Subcutaneous abdominal adipose tissue (tissue), 5 donors: Measurements from ENCODE around the gene GLYATL1B.
"Not testable (repeated sequence)": the region's sequence is repeated elsewhere in the genome, so short reads cannot be mapped to it uniquely, and the experiment has no call there.

Source experiments
- H3K27ac ChIP-seq: one replicate; pipeline ENCODE4 v1.7.0; 2013; ENCODE audit warnings: low read depth, mild to moderate bottlenecking, inconsistent platforms, low read length, moderate library complexity
- H3K27me3 ChIP-seq, 5 donors: one replicate each; pipeline ENCODE4 v1.7.0; 2013; ENCODE audit warnings: low read length in 5 of 5, inconsistent platforms in 1 of 5; ENCODE audit not compliant: control insufficient read depth in 5 of 5, insufficient read depth in 4 of 5
- H3K36me3 ChIP-seq, 5 donors: one replicate each; pipeline ENCODE4 v1.7.0; 2013; ENCODE audit warnings: low read length in 5 of 5; ENCODE audit not compliant: control insufficient read depth in 5 of 5, insufficient read depth in 5 of 5
- H3K4me1 ChIP-seq, 5 donors: one replicate each; pipeline ENCODE4 v1.7.0; 2013; ENCODE audit warnings: low read length in 5 of 5, mild to moderate bottlenecking in 3 of 5, moderate library complexity in 1 of 5; ENCODE audit not compliant: control insufficient read depth in 5 of 5, insufficient read depth in 5 of 5
- H3K4me3 ChIP-seq, 5 donors: one replicate each; pipeline ENCODE4 v1.7.0; 2013; ENCODE audit warnings: low read length in 5 of 5, low read depth in 1 of 5
- H3K9ac ChIP-seq, 5 donors: one replicate each; pipeline ENCODE4 v1.7.0; 2013; ENCODE audit warnings: low read length in 5 of 5, mild to moderate bottlenecking in 4 of 5, moderate library complexity in 3 of 5
- H3K9me3 ChIP-seq, 5 donors: one replicate each; pipeline ENCODE4 v1.7.0; 2013; ENCODE audit warnings: low read length in 5 of 5; ENCODE audit not compliant: control insufficient read depth in 5 of 5
- donor health status: healthy.
- donor health status: healthy.
- donor health status: healthy.
- donor health status: healthy.
- donor health status: healthy.

The GLYATL1B gene

DNA sequence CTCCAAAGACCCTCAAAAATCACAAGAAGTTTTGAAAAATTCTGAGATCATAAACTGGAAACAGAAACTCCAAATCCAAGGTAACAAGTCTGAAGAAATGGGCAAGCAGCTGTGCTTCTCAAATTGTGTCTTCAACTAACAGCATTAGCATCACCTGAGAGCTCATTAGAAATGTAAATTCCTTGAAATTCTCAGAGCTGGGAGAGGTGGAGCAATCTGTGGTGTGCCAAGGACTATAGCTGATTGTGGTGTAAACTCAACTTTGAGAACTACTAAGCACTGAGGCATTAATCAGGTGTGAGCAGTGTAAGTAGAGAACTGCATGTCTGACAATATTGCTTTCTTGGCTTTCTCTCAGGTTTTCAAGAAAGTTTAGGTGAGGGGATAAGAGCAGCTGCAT, 7.5 kb downstream of the GLYATL1B start:
- not testable (repeated sequence) for H3K4me3 ChIP-seq, H3K27ac ChIP-seq, H3K36me3 ChIP-seq, H3K9ac ChIP-seq, H3K4me1 ChIP-seq, H3K9me3 ChIP-seq, H3K27me3 ChIP-seq

DNA sequence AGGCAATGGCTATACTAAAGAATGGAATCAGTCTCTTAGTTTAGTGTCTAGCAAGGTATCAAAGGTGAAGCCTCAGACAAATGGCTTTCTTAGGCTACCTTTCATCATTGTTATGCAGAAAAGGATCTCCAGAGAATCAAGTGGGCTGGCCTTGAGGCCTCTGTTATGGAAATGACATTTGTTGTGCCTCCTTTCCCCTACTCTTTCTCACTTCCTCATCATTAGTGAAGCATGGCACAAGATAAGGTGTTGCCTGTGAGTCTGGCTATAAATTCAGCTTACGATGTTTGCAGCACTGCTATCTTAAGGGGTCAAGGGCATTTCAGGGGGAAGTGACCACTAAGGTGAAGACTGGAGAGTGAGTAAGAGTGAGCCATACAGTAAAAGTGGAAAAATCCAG, 9.1 kb downstream of the GLYATL1B start:
- not testable (repeated sequence) for H3K9me3 ChIP-seq, H3K27ac ChIP-seq, H3K4me3 ChIP-seq, H3K9ac ChIP-seq, H3K4me1 ChIP-seq, H3K36me3 ChIP-seq, H3K27me3 ChIP-seq

DNA sequence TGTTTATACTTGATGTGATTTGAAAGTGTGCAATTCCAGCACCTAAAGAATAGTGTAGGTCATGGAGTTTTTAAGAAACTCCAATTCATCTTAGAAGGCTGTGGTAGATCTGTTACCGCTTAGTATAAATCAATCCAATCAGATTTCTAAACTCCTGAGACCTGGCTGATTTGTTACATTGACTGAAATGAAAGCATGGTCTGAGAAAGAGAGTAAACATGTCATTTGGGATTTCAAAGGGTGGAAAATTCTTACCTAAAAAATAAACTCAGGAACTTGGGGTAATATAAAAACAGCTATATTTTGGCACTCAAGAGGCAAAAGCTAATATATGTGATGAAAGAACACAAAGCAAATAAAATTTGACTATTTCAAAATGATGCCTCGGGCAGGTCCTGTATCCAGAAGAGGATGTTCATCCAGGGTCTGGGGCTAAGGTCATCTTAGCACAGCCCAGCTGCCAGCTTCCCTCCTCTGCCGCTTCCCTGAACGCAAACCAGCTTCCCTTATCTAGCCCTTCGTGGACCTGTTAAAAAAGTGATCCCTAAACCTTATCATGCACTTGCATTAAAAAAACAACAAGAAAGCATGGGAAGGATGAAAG, 10.0 kb downstream of the GLYATL1B start:
- not testable (repeated sequence) for H3K36me3 ChIP-seq, H3K9me3 ChIP-seq, H3K4me3 ChIP-seq, H3K4me1 ChIP-seq, H3K27ac ChIP-seq, H3K9ac ChIP-seq, H3K27me3 ChIP-seq

DNA sequence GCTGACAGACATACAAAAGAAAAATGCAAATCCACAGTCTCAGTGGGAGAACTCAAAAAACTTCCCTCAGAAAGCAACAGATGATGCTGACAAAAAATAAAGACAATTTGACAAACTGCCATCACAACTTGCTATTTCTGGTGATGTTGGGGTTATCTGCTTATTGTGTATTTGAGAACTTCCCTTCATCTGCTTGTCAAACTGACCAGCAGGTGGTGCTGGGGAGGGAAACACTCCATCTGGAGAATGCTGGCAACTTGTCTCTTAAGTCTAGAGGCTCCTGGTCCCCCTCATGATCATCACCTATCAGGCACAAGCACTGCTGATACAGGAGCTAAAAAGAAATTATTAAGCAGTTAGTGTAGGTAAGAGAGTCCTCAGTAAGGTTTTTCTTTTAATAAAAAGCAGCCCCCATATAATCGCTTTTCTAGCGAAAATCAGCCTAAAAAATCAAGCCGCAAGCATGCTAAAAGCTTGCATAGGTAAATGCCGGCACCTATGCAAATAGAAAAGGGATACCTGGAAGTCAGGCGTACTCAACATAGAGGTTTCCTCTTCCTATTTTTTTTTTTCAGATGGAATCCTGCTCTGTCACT, 11.1 kb downstream of the GLYATL1B start:
- no peak overlapping the region for H3K9ac ChIP-seq
- H3K27me3 ChIP-seq, result peaks cover 0 to 6% (median 0%) of the 10 kb centered on the region in 5 donors
- no peak overlapping the region for H3K27ac ChIP-seq
- peaks cover 0 to 7% (median 6%) of the 10 kb centered on the region in 5 donors for H3K4me1 ChIP-seq
- no peaks in the 10 kb centered on the region for H3K9me3 ChIP-seq
- no peaks in the 10 kb centered on the region for H3K36me3 ChIP-seq
- no peak overlapping the region for H3K4me3 ChIP-seq

DNA sequence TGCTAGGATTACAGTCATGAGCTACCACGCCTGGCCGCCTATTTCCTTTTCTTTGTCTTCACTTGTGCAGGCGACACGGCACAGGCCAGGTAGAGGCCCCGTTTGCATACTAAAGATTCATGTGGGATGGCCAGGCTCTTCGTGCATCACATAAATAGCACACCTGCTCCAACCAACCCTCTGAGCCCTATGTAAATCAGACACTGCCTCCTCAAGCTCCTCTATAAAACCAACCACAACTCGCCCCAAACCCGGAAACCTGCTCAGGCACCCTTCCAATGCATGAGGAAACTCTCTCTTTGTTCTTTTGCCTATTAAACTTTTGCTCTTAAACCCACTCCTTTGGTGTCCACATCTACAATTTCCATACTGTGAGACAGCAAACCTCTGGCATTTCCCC, 11.8 kb downstream of the GLYATL1B start:
- not testable (repeated sequence) for H3K36me3 ChIP-seq, H3K4me1 ChIP-seq, H3K9ac ChIP-seq, H3K9me3 ChIP-seq, H3K27ac ChIP-seq, H3K4me3 ChIP-seq
- H3K27me3 ChIP-seq, result peaks cover 0 to 11% (median 0%) of the 10 kb centered on the region in 5 donors

DNA sequence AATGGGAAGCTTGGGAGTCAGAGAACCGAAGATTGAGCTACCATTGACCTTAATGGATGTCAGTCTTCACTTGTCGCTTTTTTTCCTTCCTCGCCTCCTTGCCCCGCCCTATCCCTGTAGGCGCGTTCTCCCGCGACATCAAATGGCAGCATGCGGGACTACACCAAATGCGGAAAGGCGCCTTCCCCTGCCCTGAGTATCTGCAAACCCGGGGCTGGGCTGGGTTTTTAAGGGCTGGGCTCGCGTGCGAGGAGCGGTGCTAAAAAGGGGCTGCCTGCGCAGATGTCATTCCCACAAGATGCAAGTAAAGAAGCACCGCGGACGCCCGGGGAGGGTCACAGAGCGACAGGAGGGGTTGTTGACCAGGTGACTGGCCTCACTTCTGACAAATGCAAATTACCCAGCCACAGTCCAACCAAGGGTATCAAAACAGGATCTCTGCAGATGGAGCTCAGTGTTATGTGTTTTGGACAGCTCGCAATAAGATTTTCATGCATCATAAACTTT, 16.2 kb downstream of the GLYATL1B start:
- no peak overlapping the region for H3K9ac ChIP-seq
- H3K27me3 ChIP-seq, result peaks cover 0 to 11% (median 2%) of the 10 kb centered on the region in 5 donors
- H3K36me3 ChIP-seq, result no peaks in the 10 kb centered on the region
- H3K27ac ChIP-seq, result no peak overlapping the region
- peak overlapping the region; percentile 14 to 62 (median 43) for H3K4me3 ChIP-seq
- peaks cover 2 to 22% (median 20%) of the 10 kb centered on the region in 5 donors for H3K4me1 ChIP-seq
- H3K9me3 ChIP-seq, result no peaks in the 10 kb centered on the region

DNA sequence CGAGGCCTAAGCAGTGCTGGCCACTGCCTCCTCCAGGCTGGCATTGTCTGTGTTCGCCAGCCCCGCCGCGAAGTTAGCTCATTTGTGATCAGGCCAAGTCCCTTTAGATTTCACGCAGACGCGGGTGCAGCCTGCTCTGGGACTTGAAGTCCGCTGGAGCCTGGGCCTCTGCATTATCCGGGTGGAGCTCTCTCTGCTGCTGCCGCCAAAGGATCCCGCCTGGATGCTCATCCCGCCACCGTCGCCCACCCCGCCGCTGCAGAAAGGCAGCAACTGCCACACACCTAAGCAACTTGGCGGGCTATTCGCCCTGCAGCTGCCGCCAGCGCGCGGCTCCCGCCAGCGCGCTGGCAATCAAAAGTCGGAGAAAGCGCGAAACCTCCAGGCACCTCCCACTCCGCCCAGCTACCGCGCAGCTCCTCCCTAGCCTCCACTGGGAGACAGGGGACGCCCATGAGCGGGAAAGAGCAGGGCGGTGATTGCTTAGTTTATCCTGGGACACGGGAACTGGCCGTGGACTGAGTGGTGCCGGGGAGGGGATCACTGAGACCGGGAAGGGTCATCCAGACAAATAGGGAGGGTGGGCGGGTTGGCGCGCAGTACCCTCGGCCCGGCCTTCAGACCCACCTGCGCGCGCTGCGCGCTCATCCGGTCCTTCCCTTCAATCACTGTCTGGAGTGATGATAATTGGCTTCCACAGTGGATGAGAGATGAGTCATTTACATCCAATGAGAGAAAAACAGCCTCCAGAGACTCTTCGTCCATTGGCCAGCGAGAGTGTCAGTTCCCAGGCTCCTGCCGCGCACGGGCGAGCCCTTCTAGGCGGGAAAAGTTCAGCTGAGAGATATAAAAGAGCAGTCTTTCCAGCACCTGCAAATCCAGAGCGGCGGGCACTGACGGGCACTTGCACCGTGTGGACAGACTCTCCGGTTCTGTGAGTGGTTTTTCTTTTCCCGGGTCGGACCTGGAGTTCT, 20.5 kb downstream of the GLYATL1B start, which contains the start of gene FAM111B:
Gene FAM111B, plus strand, starts transcription at position 875 of the 974 bp plus-strand sequence. CDS start 2,389 bp downstream, outside the sequence.
- Histone ChIP-seq H3K4me3 (peak within 1 kb of the TSS; percentile 59 to 66 (median 63)), H3K27me3 (peaks cover 0 to 9% (median 2%) of the 10 kb centered on the region in 5 donors), H3K9ac (peak within 1 kb of the TSS in 2 of 5 donors; percentile 6 to 47), H3K9me3 (no peaks in the 10 kb centered on the region), H3K4me1 (peaks cover 2 to 26% (median 23%) of the 10 kb centered on the region in 5 donors), H3K27ac (no peak within 1 kb of the TSS), H3K36me3 (no peaks in the 10 kb centered on the region)

DNA sequence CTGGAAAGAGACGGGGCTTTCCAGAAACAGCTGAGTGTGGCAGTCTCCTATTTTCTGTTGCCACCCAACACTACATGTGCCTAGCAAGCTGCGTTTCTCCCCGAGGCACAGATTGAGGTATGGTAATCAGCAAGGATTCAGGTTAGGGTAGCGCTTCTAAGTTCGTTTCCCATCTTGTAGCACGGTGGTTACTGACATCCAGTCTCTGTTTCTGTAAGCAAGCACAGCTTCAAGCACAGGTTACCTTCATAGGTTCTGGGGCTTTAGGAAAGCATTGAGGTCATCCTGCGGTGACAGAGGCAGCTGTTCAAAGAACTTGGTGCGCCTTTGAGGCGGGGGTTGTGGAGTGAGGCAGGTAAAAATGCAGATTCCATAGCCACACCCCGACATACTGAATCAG, 21.6 kb downstream of the GLYATL1B start:
- not testable (repeated sequence) for H3K9ac ChIP-seq, H3K36me3 ChIP-seq, H3K9me3 ChIP-seq, H3K27me3 ChIP-seq, H3K27ac ChIP-seq
- Histone ChIP-seq H3K4me1 (peaks cover 2 to 17% (median 14%) of the 10 kb centered on the region in 5 donors), H3K4me3 (peak overlapping the region in 1 of 5 donors; percentile 63)

DNA sequence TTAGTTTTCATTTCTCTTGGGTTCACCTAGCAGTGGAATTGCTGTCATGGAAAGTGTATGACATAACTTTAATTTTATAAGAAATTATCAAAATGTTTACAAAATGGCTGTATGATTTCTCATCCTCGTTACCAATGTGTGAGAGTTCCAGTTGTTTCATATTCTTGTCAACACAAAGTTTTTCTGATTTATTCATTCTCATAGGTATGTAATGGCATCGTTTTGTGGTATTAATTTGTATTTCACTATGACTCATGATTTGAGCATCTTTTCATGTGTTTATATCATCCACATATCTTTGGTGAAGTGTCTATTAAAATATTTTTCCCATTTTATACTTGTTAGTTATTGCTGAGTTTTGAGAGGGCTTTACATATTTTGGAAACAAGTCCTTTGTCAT, 26.4 kb downstream of the GLYATL1B start:
- Histone ChIP-seq H3K9ac (no peak overlapping the region), H3K9me3 (peaks cover 0 to 2% (median 2%) of the 10 kb centered on the region in 5 donors), H3K4me1 (peaks cover 0 to 3% (median 1%) of the 10 kb centered on the region in 5 donors), H3K4me3 (no peak overlapping the region), H3K36me3 (no peaks in the 10 kb centered on the region), H3K27ac (no peak overlapping the region), H3K27me3 (no peaks in the 10 kb centered on the region)

DNA sequence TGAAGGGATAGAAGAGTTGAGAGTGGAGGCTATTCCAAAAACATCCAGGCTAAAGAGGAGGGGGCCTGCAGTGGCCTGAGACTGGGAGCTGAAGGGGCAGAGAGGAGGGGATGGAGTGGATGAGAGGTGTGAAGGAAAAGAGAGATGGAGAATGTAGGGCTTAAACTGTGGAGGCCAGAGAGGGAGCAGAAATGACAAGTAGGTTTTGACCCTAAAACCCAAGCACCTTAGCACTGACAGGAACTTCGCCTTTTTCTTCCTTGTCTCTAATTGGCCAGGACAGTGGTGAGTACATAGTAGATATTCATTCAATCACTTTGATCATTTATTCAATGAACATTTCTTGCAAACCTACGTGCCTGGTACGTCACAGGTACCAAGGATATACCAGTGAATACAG, 28.2 kb downstream of the GLYATL1B start:
- H3K27ac ChIP-seq, result no peak overlapping the region
- H3K4me1 ChIP-seq, result no peaks in the 10 kb centered on the region
- no peaks in the 10 kb centered on the region for H3K36me3 ChIP-seq
- no peak overlapping the region for H3K9ac ChIP-seq
- H3K27me3 ChIP-seq, result no peaks in the 10 kb centered on the region
- no peak overlapping the region for H3K4me3 ChIP-seq
- peaks cover 4 to 19% (median 17%) of the 10 kb centered on the region in 5 donors for H3K9me3 ChIP-seq
